HG02763 (cell line): ENCODE measurements around the gene CEMIP.

Experiments used
- ATAC-seq: cut with Tn5 transposase; IDR thresholded peaks from one replicate; pipeline ENCODE4 v1.9.1; 2021; ENCODE audit warnings: mild to moderate bottlenecking, moderate library complexity; ENCODE audit not compliant: unreplicated experiment

Gene CEMIP

DNA sequence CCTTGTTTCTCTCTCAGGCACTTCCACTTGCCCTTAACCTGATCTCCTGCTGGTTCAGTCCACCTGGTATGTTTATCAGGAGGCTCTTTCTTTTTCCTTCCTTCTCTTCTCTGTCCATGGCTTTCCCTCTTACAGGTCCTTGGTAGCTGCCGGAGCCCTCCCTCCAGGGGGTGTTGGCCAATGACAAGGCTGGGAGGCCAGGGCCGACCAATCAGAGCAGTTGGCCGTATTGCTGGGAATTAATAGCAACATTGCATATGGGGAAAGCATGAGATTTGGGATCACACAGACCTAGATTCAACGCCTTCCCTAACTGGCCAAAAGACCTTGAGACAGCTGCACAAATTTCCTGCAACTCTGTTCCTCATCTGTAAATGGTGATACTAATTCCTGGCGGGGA, 62.4 kb downstream of the CEMIP start:
- ATAC-seq = no peak

DNA sequence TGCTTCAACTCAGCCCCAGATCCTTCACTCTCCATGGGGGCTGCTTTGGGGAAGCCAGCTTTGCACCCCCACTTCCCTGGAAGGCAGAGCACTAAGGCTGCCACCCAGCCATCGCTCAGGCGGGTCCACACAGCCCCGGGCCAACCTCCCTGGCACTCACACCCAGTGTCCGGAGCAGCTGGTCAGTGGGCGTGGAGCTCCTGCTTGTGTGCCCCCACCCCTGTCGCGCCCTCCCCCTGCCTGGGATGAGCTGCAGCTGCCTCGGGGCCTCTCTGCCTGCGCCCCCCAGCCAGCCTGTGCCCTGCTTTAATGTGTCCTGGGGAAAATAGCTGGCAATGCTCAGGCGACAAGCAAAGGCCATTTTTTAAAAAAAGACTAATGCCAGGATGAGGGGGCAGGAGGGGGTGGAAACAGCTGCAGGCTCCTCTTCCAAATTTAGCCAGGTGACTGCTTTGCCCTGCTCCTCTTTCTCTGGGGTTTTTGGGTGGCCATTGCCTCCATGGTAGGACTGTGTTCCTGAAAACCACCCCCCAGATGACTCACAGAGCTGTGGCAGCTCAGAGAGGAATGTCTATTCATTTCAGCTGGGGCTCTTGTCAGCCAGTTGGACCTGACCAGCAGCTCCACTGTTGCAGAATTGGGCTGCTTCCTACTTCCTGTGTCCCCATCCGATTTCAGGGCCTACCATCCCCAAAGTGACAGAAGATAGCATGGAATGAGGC, 65.0 kb downstream of the CEMIP start:
- no peak for ATAC-seq

- no peak for ATAC-seq
Observed at GRCh38 chr15:80846031-80846815, 67.1 kb downstream of the CEMIP start.

- no peak for ATAC-seq
Observed at GRCh38 chr15:80849308-80849707, 70.1 kb downstream of the CEMIP start.

GRCh38 chr15:80850941-80851451, 71.8 kb downstream of the CEMIP start:
- no peak for ATAC-seq

GRCh38 chr15:80852676-80853075, 73.5 kb downstream of the CEMIP start:
- no peak for ATAC-seq

DNA sequence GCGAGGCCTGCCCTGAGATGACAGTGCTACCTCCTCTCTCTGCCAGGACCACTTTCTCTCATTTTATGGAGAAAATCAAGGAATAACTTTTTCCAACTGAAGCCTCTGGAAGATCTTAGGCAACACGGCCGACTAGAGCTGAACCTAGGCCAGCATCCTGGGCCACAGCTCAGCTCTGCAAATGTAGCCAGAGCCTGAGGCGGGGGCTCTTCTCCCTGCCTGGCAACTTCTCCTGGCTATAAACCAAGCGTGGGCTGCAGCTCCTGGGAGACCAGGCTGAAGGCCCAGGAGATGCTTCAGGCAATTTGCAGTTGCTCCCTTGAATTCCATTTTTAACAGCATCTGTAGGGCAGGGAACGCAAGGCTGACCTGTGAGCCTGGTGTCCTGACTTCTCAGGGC, 74.9 kb downstream of the CEMIP start:
- ATAC-seq = no peak

GRCh38 chr15:80855206-80855605, 76.0 kb downstream of the CEMIP start:
- no peak for ATAC-seq

DNA sequence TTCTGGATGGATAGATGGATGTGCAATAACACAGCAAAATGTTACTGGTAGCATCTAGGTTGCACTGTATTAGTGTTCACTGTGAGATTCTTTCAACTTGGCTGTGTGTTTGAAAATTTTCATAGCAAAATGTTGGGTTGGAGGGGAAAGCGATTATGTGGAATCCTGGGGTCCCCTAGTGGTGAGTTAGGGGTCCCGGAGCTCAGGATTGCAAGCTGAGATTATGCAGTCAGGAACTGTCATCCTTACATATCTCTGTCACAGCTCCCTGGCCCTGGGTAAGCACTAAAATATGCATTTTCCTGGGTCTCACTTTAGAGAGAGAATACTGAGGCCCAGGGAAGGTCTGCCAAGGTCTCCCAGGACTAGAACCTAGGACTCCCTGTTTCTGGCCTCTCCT, 77.2 kb downstream of the CEMIP start:
- no peak for ATAC-seq

GRCh38 chr15:80856809-80857377, 77.7 kb downstream of the CEMIP start:
- no peak for ATAC-seq

DNA sequence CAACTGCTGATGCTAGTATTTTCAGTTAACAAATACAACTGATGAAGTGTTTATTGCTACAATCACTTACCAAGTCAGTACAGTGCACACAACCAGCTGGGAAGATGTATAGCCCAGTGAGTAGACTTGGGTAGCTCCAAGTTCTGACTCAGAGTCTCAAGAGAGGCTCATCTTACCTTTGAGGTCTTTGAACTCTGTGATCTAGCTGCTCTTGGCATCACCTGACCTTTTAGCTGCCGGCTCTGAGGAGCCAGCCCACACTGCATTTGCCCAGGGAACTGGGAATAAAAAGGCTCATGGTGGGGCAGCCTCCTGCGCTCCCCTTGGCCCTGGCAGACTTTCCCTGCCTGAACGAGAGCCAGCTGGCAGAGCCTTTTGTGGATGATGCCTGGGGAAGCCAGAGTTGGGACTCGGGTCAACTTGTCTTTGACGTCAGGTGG, 82.6 kb downstream of the CEMIP start:
- no peak for ATAC-seq

GRCh38 chr15:80864666-80865065, 85.5 kb downstream of the CEMIP start:
- no peak for ATAC-seq

DNA sequence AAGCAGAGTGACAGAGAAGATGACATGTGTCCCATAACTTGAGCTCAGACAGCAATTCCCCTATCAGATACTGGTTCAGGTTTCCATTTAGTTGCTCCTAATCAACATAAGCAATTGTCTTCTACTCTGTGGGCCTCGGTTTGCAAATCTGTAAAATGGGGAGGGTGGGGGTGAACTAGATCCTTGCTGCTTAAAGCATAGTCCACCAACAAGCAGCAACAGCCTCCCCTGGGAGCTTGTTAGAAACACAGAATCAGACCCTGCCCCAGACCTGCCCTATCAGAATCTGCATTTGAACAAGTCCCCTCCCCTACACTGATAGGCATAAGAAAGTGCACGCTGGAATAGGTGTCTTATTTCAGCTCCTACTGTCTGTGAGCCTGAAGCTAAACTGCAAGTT, 87.8 kb downstream of the CEMIP start:
- ATAC-seq = no peak

DNA sequence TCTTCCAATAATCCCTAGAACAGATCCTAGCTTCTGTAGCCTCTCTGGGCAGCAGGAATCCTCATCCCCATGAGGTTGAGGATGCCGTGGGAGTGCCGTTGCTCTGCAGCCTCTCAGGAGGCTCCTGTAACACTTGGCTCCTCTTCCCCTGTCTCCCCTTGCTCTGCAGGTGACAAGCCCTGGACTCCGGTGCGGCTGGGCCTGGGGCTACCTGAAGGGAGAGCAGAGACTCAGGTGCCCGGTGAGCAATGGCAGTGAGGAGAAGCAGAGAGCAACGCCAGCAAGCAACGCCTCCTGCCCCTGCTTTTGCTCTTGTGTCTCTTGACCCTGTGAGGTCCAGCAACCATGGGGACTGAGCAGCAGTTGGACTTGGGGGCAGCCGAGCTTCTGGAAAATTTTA, 91.2 kb downstream of the CEMIP start:
- no peak for ATAC-seq

- ATAC-seq = no peak
Observed at GRCh38 chr15:80870893-80871292, 91.7 kb downstream of the CEMIP start.

DNA sequence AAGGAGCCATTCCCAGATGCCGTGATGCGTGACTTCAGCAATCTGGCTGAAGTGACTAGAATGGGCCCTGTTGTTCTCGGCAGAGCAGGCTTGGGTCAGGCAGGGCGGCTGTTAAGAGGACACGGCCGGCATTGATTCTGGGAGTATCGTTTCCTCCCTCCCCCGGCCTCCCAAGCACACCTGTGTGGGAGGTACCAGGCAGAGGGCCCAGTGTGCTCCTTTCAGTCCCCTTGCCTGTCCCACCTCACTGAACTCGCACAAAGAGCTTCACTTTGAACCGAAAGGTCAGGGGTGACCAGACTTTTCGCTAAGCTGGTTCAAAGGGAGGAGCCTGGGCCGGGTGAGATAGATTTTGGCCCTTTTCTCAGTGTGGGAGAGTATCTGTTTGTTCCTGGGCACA, 92.7 kb downstream of the CEMIP start:
- ATAC-seq = no peak

GRCh38 chr15:80873366-80873952, 94.3 kb downstream of the CEMIP start:
- no peak for ATAC-seq

GRCh38 chr15:80875568-80876347, 96.6 kb downstream of the CEMIP start:
- ATAC-seq = no peak

DNA sequence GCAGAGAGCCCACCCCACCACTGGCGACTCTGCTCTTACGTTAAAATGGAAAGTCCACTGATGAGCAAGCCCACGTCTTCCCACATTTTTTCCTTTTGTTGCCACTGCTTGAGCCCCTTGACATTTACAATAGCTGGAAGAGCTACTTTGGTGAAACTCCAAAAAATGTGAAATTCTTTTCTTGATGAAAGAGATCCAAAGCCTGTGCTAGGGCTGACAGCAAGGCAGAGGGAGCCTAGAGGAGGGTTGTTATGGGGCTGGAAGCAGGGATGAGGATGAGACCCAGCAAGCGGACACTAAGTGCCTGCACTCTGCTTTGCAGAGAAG, 97.1 kb downstream of the CEMIP start:
- ATAC-seq = no peak

DNA sequence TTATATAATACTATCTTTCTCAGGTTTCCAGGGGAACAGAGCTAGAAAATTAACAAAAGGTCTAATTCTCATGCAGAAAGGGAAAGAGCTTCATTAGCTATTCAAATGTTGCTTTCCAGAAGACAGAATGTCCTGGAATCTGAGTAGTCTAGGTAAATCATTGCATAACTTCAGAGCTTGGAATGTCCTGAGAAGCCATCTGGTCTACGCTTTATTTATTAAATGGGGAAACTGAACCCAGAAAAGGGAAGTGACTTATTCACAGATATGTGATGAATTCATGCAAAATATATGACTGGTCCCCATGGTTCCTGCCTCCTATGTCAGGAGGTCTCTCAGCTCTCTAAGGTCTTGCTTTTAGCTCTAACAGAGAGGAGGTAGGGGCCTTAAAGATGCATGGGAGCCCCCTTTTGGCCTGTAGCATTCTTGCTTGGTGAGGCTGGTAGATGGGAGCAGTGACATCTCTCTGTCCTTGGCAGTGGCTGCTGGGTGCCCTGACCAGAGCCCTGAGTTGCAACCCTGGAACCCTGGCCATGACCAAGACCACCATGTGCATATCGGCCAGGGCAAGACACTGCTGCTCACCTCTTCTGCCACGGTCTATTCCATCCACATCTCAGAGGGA, 99.2 kb downstream of the CEMIP start:
- ATAC-seq = no peak
